H9 (cell line): ENCODE measurements around the gene JARID2. TPM values are rescaled to one million over a fixed set of nuclear protein-coding genes. Genes with fewer than 3 reads are reported as not detected.

Source experiments
- DNase-seq: peaks from one replicate; pipeline ENCODE4 v3.0.0-alpha.2; 2017
- H2AFZ ChIP-seq: one replicate; pipeline ENCODE4 v1.6.1; 2013; ENCODE audit warnings: mild to moderate bottlenecking, low read length, control low read depth, moderate library complexity
- H2AK5ac ChIP-seq: 2 replicates; pipeline ENCODE4 v1.6.1; 2013; ENCODE audit warnings: low read length, control low read depth, mixed read lengths; ENCODE audit not compliant: insufficient read length
- H2BK120ac ChIP-seq: one replicate; pipeline ENCODE4 v1.6.1; 2013; ENCODE audit warnings: low read depth, mild to moderate bottlenecking, low read length, control low read depth, inconsistent platforms; ENCODE audit not compliant: poor library complexity, severe bottlenecking
- H2BK12ac ChIP-seq: 2 replicates; pipeline ENCODE4 v1.6.1; 2013; ENCODE audit warnings: low read length, control low read depth, mixed read lengths, low read depth; ENCODE audit not compliant: insufficient read length
- H2BK15ac ChIP-seq: 2 replicates; pipeline ENCODE4 v1.6.1; 2013; ENCODE audit warnings: low read depth, low read length, control low read depth
- H2BK20ac ChIP-seq: one replicate; pipeline ENCODE4 v1.6.1; 2013; ENCODE audit warnings: low read depth, mild to moderate bottlenecking, low read length, control low read depth, inconsistent platforms; ENCODE audit not compliant: poor library complexity, severe bottlenecking
- H2BK5ac ChIP-seq: 2 replicates; pipeline ENCODE4 v1.6.1; 2013; ENCODE audit warnings: low read length, control low read depth, mixed read lengths; ENCODE audit not compliant: insufficient read length
- H3K14ac ChIP-seq: 2 replicates; pipeline ENCODE4 v1.6.1; 2013; ENCODE audit warnings: low read length, control low read depth; ENCODE audit not compliant: insufficient read depth
- H3K18ac ChIP-seq: 2 replicates; pipeline ENCODE4 v1.6.1; 2013; ENCODE audit warnings: low read depth, mild to moderate bottlenecking, mixed read lengths, low read length, control low read depth; ENCODE audit not compliant: insufficient read length
- H3K23ac ChIP-seq: 2 replicates; pipeline ENCODE4 v1.6.1; 2013; ENCODE audit warnings: low read length, control low read depth, mixed read lengths, low read depth; ENCODE audit not compliant: insufficient read length
- H3K23me2 ChIP-seq: 2 replicates; pipeline ENCODE4 v1.6.1; 2013; ENCODE audit warnings: low read depth, mild to moderate bottlenecking, mixed read lengths, low read length, control low read depth; ENCODE audit not compliant: insufficient read length, poor library complexity, severe bottlenecking
- H3K27ac ChIP-seq: 2 replicates; pipeline ENCODE4 v1.5.1; 2013; ENCODE audit warnings: low read length, control low read depth, mixed read lengths, low read depth; ENCODE audit not compliant: insufficient read length
- H3K27me3 ChIP-seq: 2 replicates; pipeline ENCODE4 v1.6.1; 2013; ENCODE audit warnings: low read length, control low read depth, inconsistent platforms; ENCODE audit not compliant: insufficient read depth
- H3K4ac ChIP-seq: 2 replicates; pipeline ENCODE4 v1.6.1; 2013; ENCODE audit warnings: low read depth, mild to moderate bottlenecking, control low read depth, inconsistent platforms, low read length, moderate library complexity
- H3K4me1 ChIP-seq: 2 replicates; pipeline ENCODE4 v1.6.1; 2013; ENCODE audit warnings: low read length, control low read depth, inconsistent platforms; ENCODE audit not compliant: insufficient read depth
- H3K4me2 ChIP-seq: 2 replicates; pipeline ENCODE4 v1.6.1; 2013; ENCODE audit warnings: low read length, control low read depth, mixed read lengths; ENCODE audit not compliant: insufficient read length, insufficient read depth
- H3K56ac ChIP-seq: 2 replicates; pipeline ENCODE4 v1.6.1; 2013; ENCODE audit warnings: low read depth, mild to moderate bottlenecking, mixed read lengths, low read length, control low read depth; ENCODE audit not compliant: insufficient read length
- H3K79me1 ChIP-seq: 2 replicates; pipeline ENCODE4 v1.6.1; 2013; ENCODE audit warnings: low read depth, mild to moderate bottlenecking, moderate library complexity, low read length, control low read depth, inconsistent platforms; ENCODE audit not compliant: insufficient read depth, poor library complexity, severe bottlenecking
- H3K79me2 ChIP-seq: 2 replicates; pipeline ENCODE4 v1.6.1; 2013; ENCODE audit warnings: low read length, control low read depth, inconsistent platforms; ENCODE audit not compliant: insufficient read depth
- H3K9ac ChIP-seq: 2 replicates; pipeline ENCODE4 v1.6.1; 2013; ENCODE audit warnings: low read length, control low read depth, mixed read lengths; ENCODE audit not compliant: insufficient read length; ENCODE audit errors: extremely low read depth
- H3K9me3 ChIP-seq: one replicate; pipeline ENCODE4 v1.6.1; 2013; ENCODE audit warnings: low read depth, low read length, inconsistent platforms; ENCODE audit not compliant: control insufficient read depth
- H3T11ph ChIP-seq: one replicate; pipeline ENCODE4 v1.6.1; 2013; ENCODE audit warnings: mild to moderate bottlenecking, low read length, control low read depth, inconsistent platforms
- H4K20me1 ChIP-seq: one replicate; pipeline ENCODE4 v1.6.1; 2013; ENCODE audit not compliant: control insufficient read depth, insufficient read length, insufficient read depth
- H4K5ac ChIP-seq: 2 replicates; pipeline ENCODE4 v1.6.1; 2013; ENCODE audit warnings: low read depth, mild to moderate bottlenecking, mixed read lengths, low read length, control low read depth; ENCODE audit not compliant: insufficient read length
- H4K8ac ChIP-seq: replicated peaks from 2 replicates; pipeline ENCODE4 v1.6.1; 2013; ENCODE audit warnings: low read length, control low read depth, mixed read lengths, low read depth; ENCODE audit not compliant: insufficient read length
- H4K91ac ChIP-seq: 2 replicates; pipeline ENCODE4 v1.6.1; 2013; ENCODE audit warnings: low read depth, mild to moderate bottlenecking, moderate library complexity, mixed read lengths, low read length, control low read depth; ENCODE audit not compliant: insufficient read length
- H3K27ac Mint-ChIP-seq, 3 experiments: 2 replicates in 2 of 3; 3 replicates in 1 of 3; pipeline ENCODE4 v1.8.0; 2020 to 2021; ENCODE audit warnings: mixed read lengths in 3 of 3, mild to moderate bottlenecking in 1 of 3, moderate library complexity in 1 of 3
- H3K27me3 Mint-ChIP-seq: 2 replicates; pipeline ENCODE4 v1.8.0; 2021; ENCODE audit warnings: low read depth, mild to moderate bottlenecking, moderate library complexity, mixed read lengths
- H3K36me3 Mint-ChIP-seq, 3 experiments: 2 replicates in 2 of 3; 3 replicates in 1 of 3; pipeline ENCODE4 v1.8.0; 2020 to 2021; ENCODE audit warnings: low read depth in 3 of 3, mixed read lengths in 3 of 3; ENCODE audit not compliant: insufficient read depth in 1 of 3
- H3K4me1 Mint-ChIP-seq, 2 experiments: 2 replicates each; pipeline ENCODE4 v1.8.0; 2020; ENCODE audit warnings: mixed read lengths in 2 of 2
- H3K4me3 Mint-ChIP-seq, 2 experiments: 2 replicates in 1 of 2; 3 replicates in 1 of 2; pipeline ENCODE4 v1.8.0; 2020 to 2021; ENCODE audit warnings: mild to moderate bottlenecking in 2 of 2, mixed read lengths in 2 of 2, moderate library complexity in 1 of 2
- H3K9me3 Mint-ChIP-seq, 2 experiments: 2 replicates in 1 of 2; 3 replicates in 1 of 2; pipeline ENCODE4 v1.8.0; 2020; ENCODE audit warnings: mild to moderate bottlenecking in 2 of 2, mixed read lengths in 2 of 2, moderate library complexity in 1 of 2
- WGBS: extraction: QIAGEN DNeasy Blood & Tissue Kit; methylation state at CpG from one replicate; pipeline ENCODE4 v1.1.7; 2013; ENCODE audit warnings: missing lambda C conversion rate, low lambda C conversion rate, mixed read lengths; ENCODE audit not compliant: insufficient read length; ENCODE audit errors: extremely low coverage; 5-methylcytosine and 5-hydroxymethylcytosine counted together
- total RNA-seq: library from RNA; stranded (reverse); gene quantifications from 2 replicates; pipeline ENCODE4 v1.2.1, GENCODE V29; 2021
- TF ChIP-seq, protein P1 (sequence below): fragments of 200-600 bp; sonication (generic); conservative IDR thresholded peaks from 3 replicates; pipeline ENCODE4 v1.8.0; 2021; ENCODE audit warnings: antibody characterized with exemption, mild to moderate bottlenecking

JARID2 gene
- total RNA-seq, 1 experiment from 2014 or later, result 174 TPM

DNA sequence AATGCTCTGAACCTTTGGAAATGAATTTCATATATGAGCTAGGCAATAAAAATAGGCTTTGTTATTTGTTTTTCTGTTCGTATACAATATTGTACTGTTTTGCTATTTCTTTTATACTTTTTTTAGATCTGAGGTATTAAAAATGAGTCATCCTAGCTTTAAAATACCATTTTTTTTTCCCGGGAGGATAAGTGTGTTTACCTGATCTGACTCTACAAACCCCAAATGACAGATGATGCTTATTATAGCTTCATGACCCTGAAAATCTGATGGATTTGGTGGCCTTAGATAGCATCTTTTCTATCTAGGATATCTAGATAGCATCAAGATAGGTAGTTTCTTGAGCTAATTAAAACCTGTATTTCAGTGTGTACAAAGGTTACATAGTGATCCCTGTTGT, 210.6 kb downstream of the JARID2 start:
- H2BK5ac ChIP-seq, result no peak overlapping the region
- H3K9ac ChIP-seq, result no peak overlapping the region
- H3K79me1 ChIP-seq, result peaks cover 17% of the 10 kb centered on the region
- Mint-ChIP-seq H3K9me3 (no peaks in the 10 kb centered on the region), H3K4me3 (no peak overlapping the region), H3K27ac (no peak overlapping the region), H3K36me3 (peaks cover 15 to 41% (median 35%) of the 10 kb centered on the region in 3 experiments; a peak in 6 of 7 replicates), H3K27me3 (no peaks in the 10 kb centered on the region; the same call in 1 of the 2 replicates), H3K4me1 (peaks cover 60 to 67% of the 10 kb centered on the region in 2 experiments)
- H3K4me1 ChIP-seq, result peaks cover 10% of the 10 kb centered on the region; the same call in 1 of the 2 replicates
- H3K9me3 ChIP-seq, result no peaks in the 10 kb centered on the region
- no CpG with 5 or more reads among the region's 2 CpGs for WGBS
- DNase-seq, result no peak
- no peak overlapping the region for H3K23ac ChIP-seq
- H4K5ac ChIP-seq, result no peak overlapping the region
- H4K8ac ChIP-seq, result no peak overlapping the region
- H2AFZ ChIP-seq, result no peak overlapping the region
- H3K23me2 ChIP-seq, result no peaks in the 10 kb centered on the region
- no peak overlapping the region for H3K4me2 ChIP-seq
- H3K14ac ChIP-seq, result no peak overlapping the region
- H3K27me3 ChIP-seq, result no peaks in the 10 kb centered on the region
- H3K27ac ChIP-seq, result no peak overlapping the region
- H2BK12ac ChIP-seq, result no peak overlapping the region
- no peak overlapping the region for H2BK120ac ChIP-seq
- no peak overlapping the region for H3K56ac ChIP-seq
- no peak overlapping the region for H3K18ac ChIP-seq
- no peaks in the 10 kb centered on the region for H4K20me1 ChIP-seq
- H2BK15ac ChIP-seq, result no peak overlapping the region
- no peak overlapping the region for H3T11ph ChIP-seq
- no peak overlapping the region for H2AK5ac ChIP-seq
- H3K79me2 ChIP-seq, result peaks cover 71% of the 10 kb centered on the region
- no peak overlapping the region for H4K91ac ChIP-seq
- TF ChIP-seq, protein P1, sequence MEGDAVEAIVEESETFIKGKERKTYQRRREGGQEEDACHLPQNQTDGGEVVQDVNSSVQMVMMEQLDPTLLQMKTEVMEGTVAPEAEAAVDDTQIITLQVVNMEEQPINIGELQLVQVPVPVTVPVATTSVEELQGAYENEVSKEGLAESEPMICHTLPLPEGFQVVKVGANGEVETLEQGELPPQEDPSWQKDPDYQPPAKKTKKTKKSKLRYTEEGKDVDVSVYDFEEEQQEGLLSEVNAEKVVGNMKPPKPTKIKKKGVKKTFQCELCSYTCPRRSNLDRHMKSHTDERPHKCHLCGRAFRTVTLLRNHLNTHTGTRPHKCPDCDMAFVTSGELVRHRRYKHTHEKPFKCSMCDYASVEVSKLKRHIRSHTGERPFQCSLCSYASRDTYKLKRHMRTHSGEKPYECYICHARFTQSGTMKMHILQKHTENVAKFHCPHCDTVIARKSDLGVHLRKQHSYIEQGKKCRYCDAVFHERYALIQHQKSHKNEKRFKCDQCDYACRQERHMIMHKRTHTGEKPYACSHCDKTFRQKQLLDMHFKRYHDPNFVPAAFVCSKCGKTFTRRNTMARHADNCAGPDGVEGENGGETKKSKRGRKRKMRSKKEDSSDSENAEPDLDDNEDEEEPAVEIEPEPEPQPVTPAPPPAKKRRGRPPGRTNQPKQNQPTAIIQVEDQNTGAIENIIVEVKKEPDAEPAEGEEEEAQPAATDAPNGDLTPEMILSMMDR, result no peak
- no peak overlapping the region for H2BK20ac ChIP-seq
- H3K4ac ChIP-seq, result no peak overlapping the region
